Thyroid gland (tissue), 4 donors: ENCODE data around the gene SPOCK1. TPM values are rescaled to one million over a fixed set of nuclear protein-coding genes. Genes with fewer than 3 reads are reported as not detected.

Experiments
- DNase-seq, 2 donors: peaks; one replicate each; pipeline ENCODE4 v3.0.0-alpha.2; 2019
- H3K27ac ChIP-seq, 3 donors: fragments of 200-600 bp; sonication (generic); 1 replicate in 2 of 3; 2 replicates in 1 of 3; pipeline ENCODE4 v1.5.1; 2016 to 2019; ENCODE audit warnings: mild to moderate bottlenecking in 1 of 3, moderate library complexity in 1 of 3
- H3K27me3 ChIP-seq: fragments of 200-600 bp; sonication (generic); one replicate; pipeline ENCODE4 v1.5.1; 2019
- H3K36me3 ChIP-seq, 2 donors: fragments of 200-600 bp; sonication (generic); one replicate each; pipeline ENCODE4 v1.5.1; 2016 to 2019
- H3K4me1 ChIP-seq, 2 donors: fragments of 200-600 bp; sonication (generic); one replicate each; pipeline ENCODE4 v1.5.1; 2017 to 2019
- H3K4me3 ChIP-seq, 3 donors: fragments of 200-600 bp; sonication (generic); replicated peaks in 1 of 3; 1 replicate in 2 of 3; 2 replicates in 1 of 3; pipeline ENCODE4 v1.5.1; 2016; ENCODE audit warnings: mild to moderate bottlenecking in 1 of 3
- H3K9me3 ChIP-seq: fragments of 200-600 bp; sonication (generic); one replicate; pipeline ENCODE4 v1.5.1; 2017
- CTCF ChIP-seq, 6 experiments: fragments of 200-600 bp in 3 of 6; fragments of 450-650 bp in 3 of 6; sonication (generic) in 3 of 6; IDR thresholded peaks; one replicate each; pipeline ENCODE4 v1.5.1; 2016 to 2019; ENCODE audit warnings: antibody characterized with exemption in 6 of 6, mild to moderate bottlenecking in 2 of 6, inconsistent platforms in 1 of 6, moderate library complexity in 1 of 6
- POLR2A ChIP-seq, 2 donors: fragments of 450-650 bp; IDR thresholded peaks; one replicate each; pipeline ENCODE4 v1.6.1; 2017; ENCODE audit warnings: antibody characterized with exemption in 2 of 2, mild to moderate bottlenecking in 2 of 2, moderate library complexity in 1 of 2
- WGBS, 2 donors: methylation state at CpG; one replicate each; pipeline ENCODE4 v1.1.5; 2017; 5-methylcytosine and 5-hydroxymethylcytosine counted together
- intact Hi-C: fragments of 100-400 bp; cut with DNase I; formaldehyde crosslinking; loops from one replicate; pipeline ENCODE4 v1.15.1; 2023
- total RNA-seq, 4 donors: library from RNA; depleted of rRNA; stranded (reverse); fragments of >200 nt; gene quantifications; one replicate each; pipeline ENCODE4 v1.2.3, GENCODE V29; 2016

The SPOCK1 gene
- total RNA-seq, 4 donors from 2014 or later = 15.8 to 34.1 (median 27.5) TPM

- no peak for TF ChIP-seq POLR2A (IDR thresholded peaks at IDR 0.05)
- no peak for TF ChIP-seq CTCF (IDR thresholded peaks at IDR 0.05)
- H3K27me3 ChIP-seq = no peaks in the 10 kb centered on the region
- DNase-seq = no peak
- WGBS, 2 donors = 89 to 90% methylated on average over 4 to 5 of the region's 5 CpGs
- intact Hi-C loops = no loop called here
- H3K9me3 ChIP-seq = no peaks in the 10 kb centered on the region
- H3K27ac ChIP-seq = no peak overlapping the region
- no peaks in the 10 kb centered on the region for H3K36me3 ChIP-seq
- no peaks in the 10 kb centered on the region for H3K4me1 ChIP-seq
- H3K4me3 ChIP-seq = no peak overlapping the region
These were observed 220.7 kb downstream of the SPOCK1 start for GRCh38 chr5:137278476-137278875.

GRCh38 chr5:137275083-137275482 lies 224.0 kb downstream of the SPOCK1 start:
- TF ChIP-seq CTCF (IDR thresholded peaks at IDR 0.05) = no peak
- no peak for TF ChIP-seq POLR2A (IDR thresholded peaks at IDR 0.05)
- H3K36me3 ChIP-seq = no peaks in the 10 kb centered on the region
- H3K27me3 ChIP-seq = no peaks in the 10 kb centered on the region
- H3K9me3 ChIP-seq = no peaks in the 10 kb centered on the region
- H3K4me3 ChIP-seq = no peak overlapping the region
- H3K4me1 ChIP-seq = no peaks in the 10 kb centered on the region
- no peak for DNase-seq
- no peak overlapping the region for H3K27ac ChIP-seq
- 88 to 96% methylated on average over 2 of the region's 2 CpGs for whole genome bisulfite sequencing, 2 donors
- intact Hi-C loops = no loop called here

GRCh38 chr5:137273511-137273910 lies 225.6 kb downstream of the SPOCK1 start:
- H3K27ac ChIP-seq = no peak overlapping the region
- H3K9me3 ChIP-seq = no peaks in the 10 kb centered on the region
- no peaks in the 10 kb centered on the region for H3K27me3 ChIP-seq
- intact Hi-C loops = no loop called here
- H3K4me1 ChIP-seq = peaks cover 0 to 3% of the 10 kb centered on the region in 2 donors
- DNase-seq = no peak
- TF ChIP-seq POLR2A (IDR thresholded peaks at IDR 0.05) = no peak
- TF ChIP-seq CTCF (IDR thresholded peaks at IDR 0.05) = no peak
- 83 to 89% methylated on average over 1 of the region's 1 CpG for WGBS, 2 donors
- H3K36me3 ChIP-seq = no peaks in the 10 kb centered on the region
- H3K4me3 ChIP-seq = no peak overlapping the region

- DNase-seq = no peak
- TF ChIP-seq CTCF (IDR thresholded peaks at IDR 0.05) (no peak), POLR2A (IDR thresholded peaks at IDR 0.05) (no peak)
- Histone ChIP-seq H3K27me3 (no peaks in the 10 kb centered on the region), H3K9me3 (no peaks in the 10 kb centered on the region), H3K36me3 (no peaks in the 10 kb centered on the region), H3K4me3 (no peak overlapping the region), H3K27ac (no peak overlapping the region), H3K4me1 (peaks cover 0 to 3% of the 10 kb centered on the region in 2 donors)
- intact Hi-C loops = no loop called here
These were observed 226.3 kb downstream of the SPOCK1 start for GRCh38 chr5:137272831-137273230.

- intact Hi-C loops = no loop called here
- H3K36me3 ChIP-seq = no peaks in the 10 kb centered on the region
- no peak for DNase-seq
- no peak overlapping the region for H3K4me3 ChIP-seq
- 89 to 94% methylated on average over 2 of the region's 2 CpGs for WGBS, 2 donors
- TF ChIP-seq CTCF (IDR thresholded peaks at IDR 0.05) (no peak), POLR2A (IDR thresholded peaks at IDR 0.05) (no peak)
- no peaks in the 10 kb centered on the region for H3K9me3 ChIP-seq
- H3K27ac ChIP-seq = no peak overlapping the region
- H3K4me1 ChIP-seq = peaks cover 0 to 3% of the 10 kb centered on the region in 2 donors
- H3K27me3 ChIP-seq = no peaks in the 10 kb centered on the region
These were observed 229.2 kb downstream of the SPOCK1 start for GRCh38 chr5:137269946-137270345.
